Stimulated activated CD4-positive, alpha-beta T cell treated with anti-CD3 and anti-CD28 coated beads, Interleukin-2, amount 100 ng/mL, for 4 hours (primary cell): ENCODE data around the gene WAC.
"Not testable (repeated sequence)": the region's sequence is repeated elsewhere in the genome, so short reads cannot be mapped to it uniquely, and the experiment has no call there.

ENCODE experiments used
- DNase-seq: peaks from one replicate; pipeline ENCODE4 v3.0.0-alpha.2; 2020; ENCODE audit warnings: low read depth

Gene WAC

GRCh38 chr10:28616514-28616913, 83.6 kb downstream of the WAC start:
- DNase-seq: no peak

GRCh38 chr10:28619455-28619854, 86.5 kb downstream of the WAC start:
- DNase-seq: no peak

GRCh38 chr10:28620251-28620650, 87.3 kb downstream of the WAC start:
- no peak for DNase-seq

- DNase-seq: no peak
Observed at GRCh38 chr10:28623483-28623882, 90.6 kb downstream of the WAC start.

GRCh38 chr10:28624351-28624750, 91.4 kb downstream of the WAC start:
- DNase-seq: no peak

- DNase-seq: no peak
Observed at GRCh38 chr10:28627102-28627501, 94.2 kb downstream of the WAC start.

GRCh38 chr10:28628184-28628893, 95.4 kb downstream of the WAC start:
- peak; percentile 41 for DNase-seq

- DNase-seq: no peak
Observed at GRCh38 chr10:28631896-28632583, 99.1 kb downstream of the WAC start.

GRCh38 chr10:28632584-28632945, 99.6 kb downstream of the WAC start:
- no peak for DNase-seq

GRCh38 chr10:28633750-28634149, 100.8 kb downstream of the WAC start:
- no peak for DNase-seq

GRCh38 chr10:28637346-28637745, 104.4 kb downstream of the WAC start:
- no peak for DNase-seq

GRCh38 chr10:28638392-28638791, 105.5 kb downstream of the WAC start:
- DNase-seq: no peak

- no peak for DNase-seq
Observed at GRCh38 chr10:28640551-28640950, 107.6 kb downstream of the WAC start.

- no peak for DNase-seq
Observed at GRCh38 chr10:28644647-28645046, 111.7 kb downstream of the WAC start.

GRCh38 chr10:28652106-28652505, 119.2 kb downstream of the WAC start:
- DNase-seq: no peak

- no peak for DNase-seq
Observed at GRCh38 chr10:28652703-28653102, 119.8 kb downstream of the WAC start.

GRCh38 chr10:28658824-28659223, 125.9 kb downstream of the WAC start:
- not testable (repeated sequence) for DNase-seq

- no peak for DNase-seq
Observed at GRCh38 chr10:28661035-28661434, 128.1 kb downstream of the WAC start.

GRCh38 chr10:28663576-28664368, 130.9 kb downstream of the WAC start:
- peak; percentile 55 for DNase-seq

- DNase-seq: no peak
Observed at GRCh38 chr10:28664369-28664740, 131.4 kb downstream of the WAC start.

GRCh38 chr10:28666751-28667467, 134.0 kb downstream of the WAC start:
- no peak for DNase-seq
